IMR-90 (cell line): ENCODE measurements around the gene MAML3. TPM values are rescaled to one million over a fixed set of nuclear protein-coding genes. Genes with fewer than 3 reads are reported as not detected.

ENCODE experiments used
- ATAC-seq: fragments of 200-7000 bp; cut with Tn5 transposase; 2 replicates; pipeline ENCODE4 v1.9.1; 2020; ENCODE audit warnings: low read depth, mild to moderate bottlenecking, moderate library complexity
- BruUV-seq: library from RNA; stranded (reverse); fragments of 400-500 nt; replicated peaks from 2 replicates; lab custom pipeline; 2021; lab: Mats Ljungman, UMichigan
- CTCF ChIA-PET: fragments of 300-600 bp; formaldehyde crosslinking; extraction: SDS; loops from one replicate; lab custom pipeline; 2021; ENCODE audit warnings: antibody characterized with exemption; lab: Yijun Ruan, JAX
- POLR2A ChIA-PET: fragments of 300-600 bp; sonication (Branson Sonifier 250); formaldehyde crosslinking; loops from one replicate; lab custom pipeline; 2022; ENCODE audit warnings: antibody characterized with exemption; ENCODE audit not compliant: unreplicated experiment; lab: Charles Lee
- DNase-seq: peaks from one replicate; pipeline ENCODE4 v3.0.0; 2013
- H2AFZ ChIP-seq: replicated peaks from 2 replicates; pipeline ENCODE3; 2013; ENCODE audit warnings: low read length, mild to moderate bottlenecking; ENCODE audit not compliant: poor library complexity
- H2AK5ac ChIP-seq: 2 replicates; pipeline ENCODE4 v1.6.1; 2013; ENCODE audit warnings: low read depth, low read length, inconsistent platforms
- H2AK9ac ChIP-seq: replicated peaks from 2 replicates; pipeline ENCODE3; 2013; ENCODE audit warnings: mild to moderate bottlenecking, low read depth, low read length, moderate library complexity; ENCODE audit not compliant: poor library complexity
- H2BK120ac ChIP-seq: 2 replicates; pipeline ENCODE4 v1.6.1; 2013; ENCODE audit warnings: low read depth, low read length, inconsistent platforms
- H2BK15ac ChIP-seq: 3 replicates; pipeline ENCODE4 v1.6.1; 2013; ENCODE audit warnings: low read depth, low read length, inconsistent platforms
- H2BK20ac ChIP-seq: 2 replicates; pipeline ENCODE4 v1.6.1; 2013; ENCODE audit warnings: low read depth, mild to moderate bottlenecking, inconsistent platforms, low read length, moderate library complexity
- H2BK5ac ChIP-seq: 2 replicates; pipeline ENCODE4 v1.6.1; 2013; ENCODE audit warnings: mild to moderate bottlenecking, low read depth, low read length, inconsistent platforms; ENCODE audit not compliant: poor library complexity, severe bottlenecking
- H3K14ac ChIP-seq: replicated peaks from 2 replicates; pipeline ENCODE4 v1.6.1; 2013; ENCODE audit warnings: low read depth, low read length, inconsistent platforms
- H3K18ac ChIP-seq: 2 replicates; pipeline ENCODE4 v1.6.1; 2013; ENCODE audit warnings: low read depth, low read length, control low read depth
- H3K23ac ChIP-seq: 2 replicates; pipeline ENCODE4 v1.6.1; 2013; ENCODE audit warnings: low read depth, low read length, inconsistent platforms
- H3K27ac ChIP-seq: 2 replicates; pipeline ENCODE4 v1.5.1; 2013; ENCODE audit warnings: mild to moderate bottlenecking, control low read depth, low read length; ENCODE audit not compliant: insufficient read depth
- H3K27me3 ChIP-seq: 2 replicates; pipeline ENCODE4 v1.6.1; 2013; ENCODE audit warnings: low read length; ENCODE audit not compliant: control insufficient read depth, insufficient read depth
- H3K36me3 ChIP-seq: 2 replicates; pipeline ENCODE4 v1.6.1; 2013; ENCODE audit warnings: low read length, mixed read lengths; ENCODE audit not compliant: control insufficient read depth, insufficient read depth
- H3K4ac ChIP-seq: 2 replicates; pipeline ENCODE4 v1.6.1; 2013; ENCODE audit warnings: low read depth, low read length, inconsistent platforms
- H3K4me1 ChIP-seq: 2 replicates; pipeline ENCODE4 v1.6.1; 2013; ENCODE audit warnings: low read length, mixed read lengths; ENCODE audit not compliant: control insufficient read depth, insufficient read depth
- H3K4me2 ChIP-seq: 2 replicates; pipeline ENCODE4 v1.6.1; 2013; ENCODE audit warnings: low read depth, mild to moderate bottlenecking, control low read depth, low read length, moderate library complexity
- H3K4me3 ChIP-seq: 2 replicates; pipeline ENCODE4 v1.5.1; 2013; ENCODE audit warnings: low read depth, mild to moderate bottlenecking, control low read depth, low read length, moderate library complexity; ENCODE audit not compliant: insufficient read depth
- H3K56ac ChIP-seq: 2 replicates; pipeline ENCODE4 v1.6.1; 2013; ENCODE audit warnings: low read length, inconsistent platforms; ENCODE audit not compliant: insufficient read depth; ENCODE audit errors: extremely low read depth
- H3K79me1 ChIP-seq, 2 experiments: 2 replicates each; pipeline ENCODE4 v1.6.1; 2013; ENCODE audit warnings: low read length in 2 of 2, inconsistent platforms in 1 of 2, low read depth in 1 of 2
- H3K9ac ChIP-seq: 2 replicates; pipeline ENCODE4 v1.6.1; 2013; ENCODE audit warnings: low read depth, low read length, control low read depth
- H3K9me1 ChIP-seq: 2 replicates; pipeline ENCODE4 v1.6.1; 2013; ENCODE audit warnings: low read length, inconsistent platforms; ENCODE audit not compliant: insufficient read depth
- H3K9me3 ChIP-seq: 2 replicates; pipeline ENCODE4 v1.6.1; 2013; ENCODE audit warnings: low read length; ENCODE audit not compliant: control insufficient read depth, insufficient read depth
- H4K20me1 ChIP-seq: 2 replicates; pipeline ENCODE4 v1.6.1; 2013; ENCODE audit warnings: low read length, inconsistent platforms; ENCODE audit not compliant: insufficient read depth
- H4K5ac ChIP-seq: 2 replicates; pipeline ENCODE4 v1.6.1; 2013; ENCODE audit warnings: mild to moderate bottlenecking, low read depth, low read length, control low read depth
- H4K8ac ChIP-seq, 2 experiments: 2 replicates each; pipeline ENCODE4 v1.6.1; 2013; ENCODE audit warnings: low read depth in 2 of 2, low read length in 2 of 2, control low read depth in 1 of 2, inconsistent platforms in 1 of 2
- H4K91ac ChIP-seq: 2 replicates; pipeline ENCODE4 v1.6.1; 2013; ENCODE audit warnings: low read depth, low read length, inconsistent platforms; ENCODE audit not compliant: insufficient read depth
- BHLHE40 ChIP-seq: fragments of 150-350 bp; IDR thresholded peaks from 2 replicates; pipeline ENCODE4 v1.6.1; 2016; ENCODE audit warnings: mild to moderate bottlenecking, low read depth, low read length
- CEBPB ChIP-seq: IDR thresholded peaks from 2 replicates; pipeline ENCODE4 v1.6.1; 2012; ENCODE audit warnings: low read depth, low read length, improper control_type of control experiment
- CHD1 ChIP-seq: IDR thresholded peaks from 2 replicates; pipeline ENCODE4 v1.6.1; 2012; ENCODE audit warnings: low read depth, low read length, improper control_type of control experiment
- POLR2A ChIP-seq: IDR thresholded peaks from 2 replicates; pipeline ENCODE4 v1.6.1; 2012; ENCODE audit warnings: mild to moderate bottlenecking, low read depth, low read length
- RFX5 ChIP-seq: IDR thresholded peaks from 2 replicates; pipeline ENCODE4 v1.8.0; 2012; ENCODE audit warnings: low read depth, mild to moderate bottlenecking, low read length, moderate library complexity
- SMC3 ChIP-seq: fragments of 150-350 bp; IDR thresholded peaks from 2 replicates; pipeline ENCODE4 v1.6.1; 2016; ENCODE audit warnings: low read depth, mild to moderate bottlenecking, antibody characterized with exemption, low read length, moderate library complexity
- WGBS, 2 experiments: methylation state at CpG; one replicate each; pipeline versions ENCODE4 v1.1.5 to v1.1.7; 2013; ENCODE audit warnings: missing lambda C conversion rate in 2 of 2; ENCODE audit not compliant: insufficient read length in 1 of 2; ENCODE audit errors: extremely low coverage in 2 of 2; 5-methylcytosine and 5-hydroxymethylcytosine counted together
- dilution Hi-C: fragments of 300-500 bp; cut with HindIII; formaldehyde crosslinking; loops from one replicate; pipeline ENCODE4 v1.14.3; 2018; ENCODE audit warnings: low sequenced_read_pairs; ENCODE audit not compliant: unreplicated experiment
- in situ Hi-C: fragments of 300-500 bp; cut with MboI; formaldehyde crosslinking; loops from 3 replicates; pipeline ENCODE4 v1.14.3; 2019; ENCODE audit warnings: low sequenced_read_pairs, inconsistent platforms, mixed read lengths
- intact Hi-C: fragments of 100-400 bp; cut with micrococcal nuclease; formaldehyde crosslinking; loops from 2 replicates; pipeline ENCODE4 v1.10.0; 2022
- polyA plus RNA-seq, 3 experiments: library from polyadenylated mRNA; depleted of rRNA; stranded (reverse); fragments of >200 nt; gene quantifications; 2 replicates each; pipeline ENCODE4 v1.2.3, GENCODE V29; 2012; ENCODE audit warnings: low replicate concordance in 1 of 3
- total RNA-seq: library from RNA; depleted of rRNA; stranded (reverse); fragments of >200 nt; gene quantifications from 2 replicates; pipeline ENCODE4 v1.2.3, GENCODE V29; 2012

The MAML3 gene
- total and polyA plus RNA-seq, 2 of the 4 experiments (the other 2 are of a cell fraction), result 0.90 to 1.7 TPM

- Histone ChIP-seq H4K91ac (no peak overlapping the region), H3K4me3 (no peak overlapping the region), H3K36me3 (peaks cover 2% of the 10 kb centered on the region; the same call in 1 of the 2 replicates), H4K20me1 (no peaks in the 10 kb centered on the region), H3K27me3 (no peaks in the 10 kb centered on the region), H2AK5ac (0 out of 2 replicates have a peak overlapping the region, but pooled peaks have one; percentile 61), H3K4me2 (no peak overlapping the region), H3K18ac (no peak overlapping the region), H3K23ac (no peak overlapping the region), H2BK20ac (no peak overlapping the region), H2BK15ac (no peak overlapping the region; the same call in 2 of the 3 replicates), H3K9ac (no peak overlapping the region), H3K9me1 (peaks cover 8% of the 10 kb centered on the region; the same call in 1 of the 2 replicates), H3K14ac (no peak overlapping the region), H3K4ac (no peak overlapping the region), H3K27ac (no peak overlapping the region), H4K8ac (no peak overlapping the region), H2AFZ (peak overlapping the region; percentile 28), H3K4me1 (peaks cover 11% of the 10 kb centered on the region), H3K56ac (no peak overlapping the region), H4K5ac (no peak overlapping the region), H2BK120ac (0 out of 2 replicates have a peak overlapping the region, but pooled peaks have one; percentile 36), H2BK5ac (no peak overlapping the region), H2AK9ac (no peak overlapping the region), H3K79me1 (no peaks in the 10 kb centered on the region), H3K9me3 (no peaks in the 10 kb centered on the region)
- intact Hi-C loops, result no loop called here
- no TSS peak for BruUV-seq
- TF ChIP-seq POLR2A (no peak), CEBPB (no peak), SMC3 (no peak), BHLHE40 (no peak), RFX5 (no peak), CHD1 (no peak)
- dilution Hi-C loops, result no loop called here
- ChIA-PET CTCF (interaction anchor here (0.6 kb wide), 1 partner anchor 61 kb away, joined by 3 read pairs; no protein-coding TSS in a partner anchor), POLR2A (no interaction called here)
- no CpG with 5 or more reads among the region's 5 CpGs for WGBS, 2 experiments
- in situ Hi-C loops, result no loop called here
- DNase-seq (no peak), ATAC-seq (no peak)
Observed at GRCh38 chr4:139685180-139685579, 468.8 kb downstream of the MAML3 start.
